HG02642 (cell line): ENCODE results near the gene MYOG.

Source experiments
- ATAC-seq: cut with Tn5 transposase; IDR thresholded peaks from one replicate; pipeline ENCODE4 v1.9.1; 2021; ENCODE audit warnings: mild to moderate bottlenecking; ENCODE audit not compliant: unreplicated experiment, poor library complexity

Gene MYOG

DNA sequence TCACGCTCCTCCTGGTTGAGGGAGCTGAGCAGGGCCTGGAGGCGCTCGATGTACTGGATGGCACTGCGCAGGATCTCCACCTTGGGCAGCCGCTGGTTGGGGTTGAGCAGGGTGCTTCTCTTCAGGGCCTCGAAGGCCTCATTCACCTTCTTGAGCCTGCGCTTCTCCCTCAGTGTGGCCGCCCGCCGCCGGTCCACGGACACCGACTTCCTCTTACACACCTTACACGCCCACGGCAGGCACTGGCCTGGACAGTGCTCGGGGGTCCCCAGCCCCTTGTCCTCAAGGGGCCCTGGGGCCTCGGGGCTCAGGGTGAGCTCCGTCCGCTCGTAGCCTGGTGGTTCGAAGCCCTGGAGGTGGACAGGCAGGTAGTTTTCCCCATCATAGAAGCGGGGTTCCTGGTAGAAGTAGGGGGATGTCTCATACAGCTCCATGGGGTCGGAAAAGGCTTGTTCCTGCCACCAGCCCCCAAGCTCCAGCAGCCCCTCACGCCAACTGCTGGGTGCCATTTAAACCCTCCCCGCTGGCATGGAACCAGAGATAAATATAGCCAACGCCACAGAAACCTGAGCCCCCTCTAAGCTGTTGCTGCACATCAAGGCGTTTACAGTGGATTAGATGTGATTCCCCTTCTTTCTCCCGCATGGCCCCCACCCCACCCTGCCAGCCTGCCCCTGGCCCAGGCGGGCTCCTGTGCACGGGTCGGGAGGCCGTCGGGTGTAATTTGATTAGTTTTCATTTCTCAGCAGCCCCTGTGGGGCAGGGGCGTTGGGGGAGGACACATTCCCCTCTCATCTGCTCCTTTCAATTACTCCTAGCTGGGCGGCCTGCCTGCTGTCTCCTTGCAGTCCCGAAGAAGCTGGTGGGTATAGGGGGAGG is at the start of gene MYOG:
Gene MYOG, minus strand, starts transcription at position 485 of the 879 bp plus-strand sequence. Its CDS starts 51 bp downstream, at position 434.
- no peak for ATAC-seq

DNA sequence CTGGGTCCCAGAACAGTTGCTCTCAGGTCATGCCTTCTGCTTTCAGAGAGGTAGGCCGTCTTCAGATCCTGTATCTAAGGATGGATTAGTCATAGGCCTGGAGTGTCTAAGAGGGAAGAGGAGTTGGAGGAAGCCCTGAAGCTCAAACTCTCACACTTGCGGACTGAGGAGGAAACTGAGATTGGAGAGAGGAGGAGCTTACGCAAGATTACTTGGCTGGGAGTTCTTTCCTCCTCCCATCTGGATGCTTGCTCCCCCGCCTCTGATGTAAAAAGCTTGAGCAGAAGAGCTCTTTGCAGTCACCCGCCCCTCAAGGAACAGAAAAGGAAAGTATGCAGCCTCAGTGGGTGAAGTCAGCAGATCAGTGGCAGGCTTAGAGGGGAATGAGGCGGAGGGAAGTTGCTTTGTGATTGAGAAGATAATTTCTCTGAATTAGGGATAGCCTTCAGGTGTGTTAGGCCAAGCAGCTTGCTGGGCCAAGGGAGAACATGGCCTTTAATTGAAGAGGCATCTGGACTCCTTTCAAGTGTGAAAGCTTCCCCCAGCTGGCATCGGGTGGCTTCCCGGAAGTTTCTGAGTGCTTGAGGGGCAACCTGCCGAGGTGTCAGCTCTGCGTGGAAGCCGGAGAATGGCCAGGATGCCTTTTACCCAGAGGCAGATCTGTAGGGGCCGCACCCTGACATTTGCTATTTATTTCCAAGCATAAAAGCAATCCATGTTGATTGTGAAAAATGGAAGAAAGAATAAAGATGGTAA is 48.3 kb upstream of the MYOG start:
- no peak for ATAC-seq

- ATAC-seq, result no peak
Measured at GRCh38 chr1:203131548-203132200, 45.9 kb upstream of the MYOG start.

GRCh38 chr1:203130358-203130985 is 44.7 kb upstream of the MYOG start:
- no peak for ATAC-seq

DNA sequence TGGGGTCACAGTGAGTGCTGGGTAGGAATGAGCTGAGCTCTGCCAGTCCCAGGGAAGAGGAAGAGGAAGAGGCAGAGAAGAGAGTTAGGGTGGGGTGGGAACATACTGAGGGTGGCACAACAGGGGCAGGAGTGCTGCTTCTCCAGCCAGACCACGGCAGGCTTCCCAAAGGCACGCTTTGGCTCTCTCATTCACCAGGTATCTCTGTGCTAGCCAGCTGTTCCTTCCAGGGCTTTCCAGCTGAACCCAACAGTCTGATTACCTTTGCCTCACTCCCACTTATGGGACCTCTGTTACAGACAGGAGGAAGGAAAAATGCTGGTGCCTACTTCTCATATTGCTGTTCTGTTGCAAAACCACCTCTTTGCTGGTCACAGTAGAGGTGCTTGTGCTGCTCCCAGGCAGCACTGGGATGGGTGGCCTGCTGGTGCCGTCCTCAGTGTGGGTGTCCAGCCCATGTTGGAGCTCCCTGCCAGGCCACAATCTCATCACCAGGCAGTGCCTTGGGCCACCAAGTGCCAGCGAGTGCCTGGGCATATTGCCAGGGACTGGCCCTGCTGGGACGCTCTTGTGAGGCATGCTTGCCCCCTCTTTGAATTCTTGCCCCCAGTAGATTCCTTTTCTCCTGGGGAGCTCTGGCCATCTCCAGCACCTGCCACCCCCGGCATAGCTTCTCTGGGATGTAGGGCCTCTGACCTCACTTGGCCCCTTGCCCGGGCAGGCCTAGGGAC is 43.9 kb upstream of the MYOG start:
- ATAC-seq, result no peak

GRCh38 chr1:203128716-203129500 is 43.1 kb upstream of the MYOG start:
- no peak for ATAC-seq

DNA sequence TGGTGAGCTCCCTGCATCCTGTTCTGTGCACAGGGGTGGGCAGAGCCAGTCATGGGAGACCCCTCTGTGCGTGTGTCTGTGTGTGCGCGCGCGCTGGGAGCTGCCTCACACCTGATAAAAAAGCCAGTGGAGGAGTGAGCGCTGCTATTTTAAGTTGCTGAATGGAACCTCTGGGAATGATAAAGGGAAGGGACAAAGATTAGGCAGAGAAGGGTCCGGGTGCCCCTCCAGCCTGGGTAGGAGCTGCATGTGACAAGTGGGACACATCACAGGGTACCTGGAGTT is 42.6 kb upstream of the MYOG start:
- no peak for ATAC-seq

DNA sequence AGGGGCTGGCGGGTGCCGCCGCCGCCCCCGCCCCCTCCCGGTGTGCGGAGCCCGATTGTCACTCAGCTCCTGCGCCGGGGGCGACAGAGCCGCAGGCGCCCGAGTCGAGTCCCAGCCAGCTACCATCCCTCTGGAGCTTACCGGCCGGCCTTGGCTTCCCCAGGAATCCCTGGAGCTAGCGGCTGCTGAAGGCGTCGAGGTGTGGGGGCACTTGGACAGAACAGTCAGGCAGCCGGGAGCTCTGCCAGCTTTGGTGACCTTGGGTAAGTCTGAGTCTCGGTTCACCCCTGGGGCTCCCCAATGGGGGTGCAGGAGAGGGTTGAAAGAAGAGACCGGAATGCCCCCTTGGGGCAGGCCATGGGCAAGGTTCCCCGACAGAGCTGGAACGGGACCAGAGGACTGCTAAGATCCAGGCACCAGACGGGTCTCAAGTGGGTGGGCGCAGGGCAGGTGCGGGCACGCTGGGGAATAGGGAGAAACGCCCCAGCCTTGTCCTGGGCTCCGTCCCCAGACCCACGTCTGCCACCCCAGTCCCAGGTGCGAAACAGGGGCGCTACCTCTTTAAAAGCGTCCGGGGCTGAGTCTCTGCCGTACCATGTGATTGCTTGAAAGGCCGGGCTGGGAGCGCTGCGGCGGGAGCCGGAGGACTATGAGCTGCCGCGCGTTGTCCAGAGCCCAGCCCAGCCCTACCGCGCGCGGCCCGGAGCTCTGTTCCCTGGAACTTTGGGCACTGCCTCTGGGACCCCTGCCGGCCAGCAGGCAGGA is 42.0 kb upstream of the MYOG start, which contains the start of gene ADORA1:
Gene ADORA1, plus strand, starts transcription at position 61 of the 765 bp plus-strand sequence. CDS start 1,116 bp downstream, outside the sequence.
- no peak for ATAC-seq

GRCh38 chr1:203126866-203127665 is 41.3 kb upstream of the MYOG start:
- ATAC-seq, result no peak

GRCh38 chr1:203126151-203126865 is 40.5 kb upstream of the MYOG start:
- ATAC-seq, result no peak

- no peak for ATAC-seq
Measured at GRCh38 chr1:203124546-203125317, 38.9 kb upstream of the MYOG start.

DNA sequence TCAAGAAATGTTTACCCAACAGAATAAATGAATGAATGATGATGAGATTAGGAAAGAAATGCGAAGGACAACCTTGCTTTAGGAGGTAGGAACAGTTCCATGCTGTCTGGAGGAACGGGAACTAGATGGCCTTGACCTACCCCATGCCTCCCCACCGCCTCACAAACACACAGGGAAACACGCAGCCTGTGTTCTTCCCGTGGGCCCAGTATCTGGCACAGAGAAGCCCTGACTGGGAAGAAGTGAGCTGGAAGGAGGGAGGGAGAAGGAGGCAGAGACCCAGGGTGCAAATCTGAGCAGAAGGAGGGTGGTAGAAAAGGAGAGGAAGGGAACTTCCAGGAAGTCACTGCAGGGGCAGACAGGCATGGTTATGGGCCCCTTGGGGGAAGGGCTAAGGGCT is 38.2 kb upstream of the MYOG start:
- no peak for ATAC-seq

DNA sequence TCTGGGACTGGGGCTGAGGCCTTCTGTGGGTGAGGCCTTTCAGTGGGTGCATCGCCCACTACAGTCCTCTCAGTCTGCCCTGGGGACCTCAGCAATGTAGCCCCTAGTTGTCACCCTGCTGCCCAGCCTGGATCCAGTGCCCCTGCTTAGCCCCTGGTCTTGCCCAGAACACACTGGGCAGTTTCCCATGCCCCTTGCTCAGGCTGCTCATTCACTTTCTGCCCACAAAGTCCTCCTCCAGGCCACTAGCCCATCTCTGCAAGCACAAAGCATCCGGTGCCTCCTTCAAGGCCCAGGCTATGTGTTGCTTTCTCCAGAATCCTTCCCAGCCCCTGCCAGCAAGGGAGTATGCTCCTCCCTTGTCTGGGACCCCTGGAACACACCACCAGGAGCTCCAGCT is 36.3 kb upstream of the MYOG start:
- no peak for ATAC-seq

DNA sequence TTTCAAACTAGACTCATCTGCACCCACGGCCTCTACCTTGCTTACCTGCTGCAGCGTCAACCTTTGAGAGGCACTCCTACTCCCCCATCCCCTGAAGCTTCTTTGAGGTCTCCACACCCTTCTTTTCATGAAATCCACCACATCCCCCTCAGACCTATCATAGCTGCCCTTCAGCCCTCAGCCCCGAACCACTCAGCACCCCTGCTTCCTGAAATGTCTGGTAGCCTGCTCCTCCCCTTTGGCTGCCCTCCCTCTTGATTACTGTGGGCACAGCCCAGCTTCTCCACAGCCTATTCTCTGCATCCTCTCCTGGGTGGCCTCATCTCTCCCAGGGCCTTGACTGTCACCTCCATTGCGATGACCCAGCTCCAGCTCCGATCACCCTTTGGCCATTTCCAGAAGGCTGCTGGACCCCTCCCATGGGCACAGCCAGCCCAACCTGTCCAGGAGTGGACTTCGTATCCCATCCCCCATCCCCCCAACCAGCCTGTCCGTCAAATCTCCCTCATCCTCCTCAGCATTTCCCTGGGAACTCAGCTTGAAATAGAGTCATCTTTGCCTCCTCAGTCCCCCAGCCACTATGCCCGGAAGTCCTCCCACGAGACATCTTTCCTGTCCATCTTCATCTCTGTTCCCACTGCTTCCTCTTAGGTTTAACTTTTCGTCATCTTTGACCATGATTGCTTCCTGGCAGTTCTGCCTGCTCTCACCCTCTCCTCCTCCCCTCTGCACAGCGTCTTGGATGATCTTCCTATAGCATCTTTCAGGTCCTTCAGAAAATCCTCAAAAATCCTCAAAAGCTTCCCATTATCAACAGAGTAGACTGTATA is 35.6 kb upstream of the MYOG start:
- ATAC-seq, result no peak

DNA sequence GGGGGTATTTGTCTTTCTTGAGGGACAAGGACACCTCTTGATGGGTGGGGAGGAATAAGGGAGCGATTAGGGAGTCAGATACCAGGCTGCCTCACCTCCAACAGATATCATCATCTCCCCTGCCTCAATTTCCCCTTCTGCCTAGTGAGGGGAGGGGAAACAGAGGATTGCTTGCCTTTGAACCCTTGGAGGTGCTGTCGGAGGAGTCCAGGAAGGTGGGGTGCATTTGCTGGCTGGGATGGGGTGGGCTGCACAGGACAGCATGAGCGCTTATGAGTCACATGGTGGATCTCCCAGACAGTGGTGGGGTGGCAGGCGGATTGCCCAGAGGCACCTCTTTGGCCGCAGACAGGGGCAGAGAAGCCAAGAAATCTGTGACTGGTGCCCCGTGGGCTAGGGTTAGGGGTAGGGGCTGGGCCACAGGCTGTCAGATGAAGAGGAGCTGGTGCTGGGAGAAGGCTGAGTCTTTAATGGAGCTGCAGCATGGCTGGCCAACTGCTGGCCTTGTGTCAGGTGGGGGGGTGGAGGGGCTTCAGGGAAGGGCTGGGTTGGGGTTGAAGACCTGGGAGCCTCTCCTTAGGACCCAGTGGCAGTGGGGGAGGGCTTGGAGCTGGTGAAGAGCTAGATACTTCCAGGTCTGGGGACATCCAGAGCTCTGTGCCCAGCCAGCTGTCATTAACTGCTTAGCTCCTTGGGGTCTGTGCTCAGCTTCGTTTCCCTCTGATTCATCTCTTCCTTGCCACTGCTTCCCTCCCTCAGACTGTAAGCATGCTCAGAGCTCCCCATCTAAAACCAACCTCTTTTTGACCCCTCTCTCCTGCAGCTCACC is 34.7 kb upstream of the MYOG start:
- ATAC-seq, result no peak
